HG03097 (cell line): ENCODE results near the gene TBC1D17.

ENCODE experiments used
- ATAC-seq: cut with Tn5 transposase; IDR thresholded peaks from one replicate; pipeline ENCODE4 v1.9.1; 2021; ENCODE audit not compliant: unreplicated experiment, low FRiP score

Gene TBC1D17

GRCh38 chr19:49859682-49860335 lies 17.7 kb upstream of the TBC1D17 start:
- ATAC-seq, result no peak

DNA sequence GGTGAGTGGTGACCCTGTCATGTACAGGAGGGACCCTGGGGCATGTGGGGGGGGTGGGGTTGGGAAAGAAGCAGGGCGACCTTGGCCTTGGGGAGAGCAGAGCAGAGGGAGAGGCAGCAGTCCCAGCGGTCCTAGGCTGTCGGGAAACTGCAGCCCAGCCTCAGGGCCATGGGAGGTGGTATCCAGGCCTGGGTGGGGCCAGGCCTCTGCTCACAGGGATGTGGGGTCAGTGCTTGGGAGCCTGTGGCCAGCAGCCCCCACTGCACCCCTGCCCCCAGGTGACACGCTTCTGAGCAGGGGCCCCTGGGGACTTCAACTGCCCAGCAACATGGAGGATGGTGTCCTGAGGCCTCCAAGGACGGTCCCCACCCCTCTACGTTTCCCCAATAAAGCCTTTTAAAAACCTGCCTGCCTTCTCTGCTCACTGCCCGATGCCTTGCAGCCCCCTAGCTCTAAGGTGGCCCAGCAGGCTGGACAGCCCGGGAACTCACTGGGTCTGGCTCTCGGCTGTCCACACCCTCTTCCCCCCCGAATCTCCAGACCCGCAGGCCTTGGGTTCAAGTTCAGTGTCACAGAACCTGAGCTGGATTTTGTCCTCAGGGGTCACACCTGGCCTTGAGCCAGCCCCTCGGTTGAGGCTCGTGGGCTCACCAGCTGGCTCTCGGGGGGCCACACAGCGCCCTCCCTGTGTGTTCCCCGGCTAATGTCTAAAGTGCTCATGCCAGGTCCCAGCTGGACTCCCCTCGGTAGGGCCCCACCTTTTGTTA lies 17.0 kb upstream of the TBC1D17 start:
- ATAC-seq, result no peak

DNA sequence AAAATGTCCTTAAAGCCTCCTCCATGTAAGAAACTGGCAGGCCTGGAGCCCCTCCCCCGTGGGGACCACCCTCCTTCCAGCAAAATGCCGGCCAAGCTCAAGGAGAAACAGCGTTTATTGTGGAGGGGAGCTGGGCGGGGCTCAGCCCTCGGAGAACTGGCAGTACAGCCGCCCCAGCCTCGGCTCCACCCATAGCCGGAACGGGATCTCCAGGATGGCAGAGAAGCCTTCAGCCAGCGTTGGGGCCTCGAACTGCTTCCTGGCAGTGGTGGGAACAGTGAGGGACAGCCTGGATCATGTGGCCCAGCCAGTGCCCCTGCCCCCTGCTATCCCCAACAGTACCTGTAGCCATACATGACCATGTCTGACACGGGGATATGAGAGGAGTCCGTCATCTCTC lies 16.4 kb upstream of the TBC1D17 start:
- ATAC-seq, result no peak

GRCh38 chr19:49861541-49862378 lies 15.7 kb upstream of the TBC1D17 start:
- ATAC-seq, result no peak

GRCh38 chr19:49862391-49863253 lies 14.9 kb upstream of the TBC1D17 start:
- no peak for ATAC-seq

DNA sequence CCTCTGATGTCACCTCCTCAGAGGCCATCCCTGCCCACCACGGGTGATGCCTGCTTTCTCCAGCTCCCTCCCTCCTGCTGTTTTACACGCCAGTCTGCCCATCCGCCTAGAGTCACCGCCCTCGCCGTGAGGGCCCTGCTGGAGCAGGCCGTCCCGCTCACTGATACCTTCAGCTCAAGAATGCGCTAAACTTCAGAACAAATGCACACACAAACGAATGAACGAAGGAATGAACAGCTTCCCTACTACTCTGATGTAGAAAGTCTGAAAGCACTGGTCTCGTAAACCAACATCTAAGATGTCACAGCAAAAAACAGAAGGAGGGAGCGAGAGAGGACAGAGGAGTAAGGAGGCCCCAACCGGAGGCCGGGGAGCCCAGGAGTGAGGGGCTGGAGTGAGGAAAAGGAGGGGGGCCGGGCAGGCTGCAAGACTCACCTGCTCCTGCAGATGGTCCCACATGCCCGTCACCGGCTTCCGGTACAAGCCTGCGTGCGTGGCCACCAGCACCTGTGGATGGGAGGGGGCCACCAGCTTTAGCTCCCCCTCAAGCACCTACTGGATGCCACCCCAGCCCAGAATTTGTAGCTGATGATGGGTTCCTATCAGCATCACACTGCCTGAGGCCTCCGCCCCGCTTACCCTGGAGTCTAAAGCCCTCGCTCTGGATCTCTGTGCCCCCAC lies 14.1 kb upstream of the TBC1D17 start:
- no peak for ATAC-seq

DNA sequence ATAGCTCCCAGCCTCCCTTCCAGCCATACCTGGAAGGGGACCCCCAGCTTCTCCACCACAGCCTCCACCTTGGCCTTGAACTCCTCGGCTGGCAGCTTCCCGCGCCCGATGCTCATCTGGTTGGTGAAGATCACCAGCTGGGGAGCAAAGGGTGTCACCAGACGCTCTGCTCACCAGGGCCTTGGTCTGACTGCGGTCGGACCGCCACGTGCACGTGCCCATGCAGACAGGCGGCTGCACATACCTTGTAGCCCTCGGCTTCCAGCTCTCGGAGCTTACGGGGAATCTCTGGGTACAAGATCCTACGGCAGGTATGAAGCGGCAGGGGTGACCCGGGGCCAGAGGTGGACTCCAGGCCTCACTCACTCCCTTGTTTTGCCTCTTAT lies 13.6 kb upstream of the TBC1D17 start:
- ATAC-seq, result no peak

DNA sequence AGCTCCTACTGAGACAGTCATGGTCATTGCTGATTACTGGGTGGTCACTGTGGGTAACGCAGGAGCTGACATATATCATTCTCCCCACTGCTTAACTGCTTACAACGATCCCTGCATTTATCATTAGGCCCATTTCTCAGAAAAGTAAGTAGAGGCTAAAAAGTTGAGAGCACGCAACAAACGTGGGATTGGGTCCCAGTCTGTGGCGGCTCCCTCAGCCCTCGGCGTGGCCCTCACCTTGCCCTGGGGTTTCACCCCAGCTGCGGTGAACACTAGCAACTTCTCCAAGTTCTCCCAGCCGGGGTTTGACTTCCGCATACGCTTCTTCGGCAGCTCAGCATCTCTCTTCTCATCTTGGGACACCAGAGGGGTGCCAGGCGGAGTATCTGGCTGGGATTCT lies 12.6 kb upstream of the TBC1D17 start:
- no peak for ATAC-seq

GRCh38 chr19:49866933-49867782 lies 10.3 kb upstream of the TBC1D17 start, which contains the start of gene PNKP:
PNKP (minus strand) TSS chr19:49867576; CDS start chr19:49867204, 372 bp downstream.
- ATAC-seq, result peak; percentile 33

DNA sequence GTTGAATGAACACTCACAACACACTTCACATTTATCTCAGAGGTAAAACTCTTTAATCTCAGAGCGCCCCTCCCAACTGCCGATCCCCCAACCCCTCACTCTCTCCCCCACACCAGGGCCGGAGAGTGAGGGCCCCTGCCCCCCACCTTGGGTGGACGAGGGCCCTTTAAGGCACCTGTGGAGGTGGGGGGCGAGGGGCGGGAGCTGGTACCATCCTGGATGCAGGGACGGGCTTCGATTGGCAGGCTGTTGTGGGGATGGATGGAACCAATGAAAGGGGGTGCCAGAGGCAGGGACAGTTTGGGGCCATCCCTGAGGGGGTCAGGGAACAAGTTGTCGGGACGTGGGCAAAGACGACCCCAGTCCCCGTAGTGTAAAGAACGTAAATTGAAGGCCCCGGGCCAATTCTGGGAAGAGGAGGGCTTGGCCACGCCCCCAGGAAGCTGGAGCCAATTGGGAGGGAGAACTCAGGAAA lies 8.5 kb upstream of the TBC1D17 start:
- ATAC-seq, result peak; percentile 10

- ATAC-seq, result peak; percentile 62
Measured at GRCh38 chr19:49869484-49870308, 7.8 kb upstream of the TBC1D17 start.

DNA sequence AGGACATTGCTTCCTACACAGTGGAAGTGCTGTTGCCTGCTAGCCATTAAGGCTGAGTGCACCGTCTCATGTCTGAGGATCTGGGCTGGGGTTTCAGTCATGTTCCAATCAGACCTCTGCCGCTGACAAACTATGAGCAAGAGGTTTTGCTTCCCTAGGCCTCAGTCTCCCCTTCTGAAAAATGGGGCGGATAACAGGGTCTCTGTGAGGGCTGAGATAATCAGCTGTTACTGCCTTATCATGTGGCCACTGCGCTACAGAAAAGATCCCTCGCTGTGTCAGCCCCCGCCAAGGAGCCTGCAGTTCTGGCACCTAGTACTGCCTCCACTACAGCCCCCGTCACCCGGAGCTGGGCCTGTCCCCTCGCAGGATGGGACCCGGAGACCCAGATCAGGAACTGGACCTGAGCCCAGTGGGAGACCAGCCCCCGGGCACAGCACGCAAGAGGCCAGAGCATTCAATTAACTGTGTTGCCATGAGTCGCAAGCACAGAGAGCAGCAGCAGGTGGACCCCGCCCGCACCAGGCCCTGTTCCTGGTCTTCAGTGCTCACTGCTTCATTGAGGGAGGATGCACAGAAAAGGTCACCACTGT lies 7.1 kb upstream of the TBC1D17 start:
- ATAC-seq, result no peak

DNA sequence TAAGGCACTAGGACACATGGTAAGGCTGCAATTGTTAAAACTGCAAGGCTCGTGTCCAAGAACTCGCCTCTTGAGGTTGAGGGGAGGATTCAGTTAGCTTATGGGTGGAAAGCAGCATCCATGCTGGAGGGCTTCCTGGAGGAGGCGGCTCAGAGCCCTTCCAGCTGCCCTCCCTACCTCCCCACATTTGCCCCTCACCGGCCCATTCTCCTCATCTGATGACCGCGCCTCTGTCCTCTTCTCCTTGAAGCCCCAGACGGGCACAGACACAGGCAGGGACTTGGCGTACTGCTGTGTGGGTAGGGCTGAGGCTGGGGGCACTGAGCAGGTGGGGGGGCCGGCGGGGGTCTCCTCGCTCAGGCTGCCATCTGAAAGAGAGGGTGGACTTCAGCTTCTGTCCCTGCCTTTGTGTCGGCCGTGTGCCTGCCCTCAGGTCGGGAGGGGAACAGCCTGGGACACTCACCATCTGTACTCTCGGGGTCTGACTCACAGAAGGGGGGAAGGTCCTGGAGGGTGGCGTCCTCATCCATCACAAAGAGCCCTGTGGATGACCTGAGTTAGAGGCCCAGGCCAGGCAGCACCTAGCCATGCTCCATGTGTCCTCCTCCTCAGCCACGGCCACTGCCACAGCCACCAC lies 6.0 kb upstream of the TBC1D17 start:
- no peak for ATAC-seq

- no peak for ATAC-seq
Measured at GRCh38 chr19:49872245-49873128, 5.0 kb upstream of the TBC1D17 start.

DNA sequence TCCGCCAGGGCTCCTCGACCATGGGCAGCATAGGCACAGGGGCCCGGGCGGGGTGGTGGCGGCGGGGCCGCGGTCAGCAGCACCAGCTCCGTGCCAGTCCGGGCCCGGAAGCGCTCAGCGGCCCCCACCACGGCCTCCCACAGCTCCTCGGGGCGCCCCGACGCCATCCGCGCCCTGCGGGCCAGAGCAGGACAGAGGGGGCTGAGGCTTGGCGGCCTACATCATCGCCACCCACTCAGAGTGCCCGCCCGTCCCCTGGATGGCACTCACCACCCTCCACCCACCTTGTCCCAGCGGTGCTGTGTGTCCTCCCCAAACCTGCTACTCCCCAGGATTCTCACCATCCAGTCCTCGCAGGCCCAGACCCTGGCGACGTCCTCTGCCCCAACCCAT lies 4.4 kb upstream of the TBC1D17 start:
- no peak for ATAC-seq

DNA sequence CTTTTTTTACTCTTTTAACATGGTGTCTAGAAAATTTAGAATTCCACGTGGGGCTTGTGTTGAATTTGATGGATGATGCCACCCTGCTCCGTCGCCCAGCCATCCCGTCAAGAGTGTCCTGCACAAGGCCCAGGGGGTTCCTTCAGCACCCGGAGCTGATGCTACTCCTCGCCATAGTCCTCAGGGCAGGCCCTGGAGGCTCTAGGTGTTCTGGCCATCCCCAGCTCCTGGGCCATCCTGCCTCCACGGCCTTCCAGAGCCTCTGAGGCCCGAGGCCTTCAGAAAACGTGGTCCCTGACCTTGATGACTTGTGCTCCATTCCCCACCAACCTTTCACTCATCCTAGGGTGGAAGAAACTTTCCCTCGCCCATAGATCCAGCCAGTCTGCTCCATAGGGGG lies 3.7 kb upstream of the TBC1D17 start:
- no peak for ATAC-seq
